Activated naive CD8-positive, alpha-beta T cell treated with anti-CD3 and anti-CD28 coated beads for 36 hours (primary cell): ENCODE measurements around the gene RBP4. TPM values are rescaled to one million over a fixed set of nuclear protein-coding genes. Genes with fewer than 3 reads are reported as not detected.

ENCODE experiments used
- DNase-seq: peaks from one replicate; pipeline ENCODE4 v3.0.0; 2021
- H3K27ac Mint-ChIP-seq: one replicate; pipeline ENCODE4 v1.8.0; 2022; ENCODE audit warnings: mild to moderate bottlenecking, moderate library complexity, mixed read lengths
- H3K27me3 Mint-ChIP-seq: one replicate; pipeline ENCODE4 v1.8.0; 2022; ENCODE audit warnings: mild to moderate bottlenecking, mixed read lengths
- H3K36me3 Mint-ChIP-seq: one replicate; pipeline ENCODE4 v1.8.0; 2021; ENCODE audit warnings: mild to moderate bottlenecking, mixed read lengths
- H3K4me1 Mint-ChIP-seq: one replicate; pipeline ENCODE4 v1.8.0; 2021; ENCODE audit warnings: mixed read lengths
- H3K4me3 Mint-ChIP-seq: one replicate; pipeline ENCODE4 v1.8.0; 2022; ENCODE audit warnings: mild to moderate bottlenecking, moderate library complexity, mixed read lengths
- H3K9me3 Mint-ChIP-seq: one replicate; pipeline ENCODE4 v1.8.0; 2022; ENCODE audit warnings: mixed read lengths
- total RNA-seq, 2 experiments: library from RNA; stranded (reverse); gene quantifications; one replicate each; pipeline ENCODE4 v1.2.3, GENCODE V29; 2021

RBP4 gene
- total RNA-seq, 2 experiments from 2014 or later, result not detected

- Mint-ChIP-seq H3K36me3 (no peaks in the 10 kb centered on the region), H3K4me3 (no peak overlapping the region), H3K27ac (no peak overlapping the region), H3K4me1 (no peaks in the 10 kb centered on the region), H3K9me3 (peaks cover 2% of the 10 kb centered on the region), H3K27me3 (peaks cover 65% of the 10 kb centered on the region)
- no peak for DNase-seq
Measured at GRCh38 chr10:93601774-93602162, 733 bp upstream of the RBP4 start.

DNA sequence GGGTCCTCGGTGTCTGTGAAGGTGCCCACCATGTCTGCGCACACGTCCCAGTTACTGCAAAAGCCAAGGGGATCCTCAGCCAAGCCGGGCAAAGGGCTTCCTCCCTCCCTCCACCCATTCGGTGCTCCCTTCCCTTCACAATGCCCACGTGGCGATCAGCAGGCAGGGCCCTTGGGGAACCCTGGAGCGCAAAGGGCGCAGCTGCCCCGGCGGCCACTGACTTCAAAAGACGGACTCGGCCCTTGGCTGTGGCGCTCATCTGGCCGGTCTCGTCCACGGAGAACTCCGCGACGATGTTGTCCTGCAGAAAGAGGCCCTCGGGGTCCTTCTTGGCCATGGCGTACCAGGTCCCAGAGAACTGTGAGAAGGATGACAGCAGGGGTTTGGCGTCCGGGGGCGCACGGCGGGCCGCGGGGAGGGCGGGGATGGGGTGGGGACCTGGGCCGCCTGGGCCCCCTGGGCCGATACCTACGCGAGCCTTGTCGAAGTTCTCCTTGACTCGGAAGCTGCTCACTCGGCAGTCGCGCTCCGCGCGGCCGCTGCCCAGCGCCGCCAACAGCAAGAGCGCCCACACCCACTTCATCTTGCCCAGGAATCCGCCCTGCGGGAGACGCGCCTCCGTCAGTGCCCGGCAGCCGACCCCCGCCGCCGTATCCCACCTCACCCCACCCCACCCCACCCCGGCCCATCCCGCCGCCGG lies 439 bp downstream of the RBP4 start:
- no peak overlapping the region for H3K4me3 Mint-ChIP-seq
- H3K9me3 Mint-ChIP-seq, result no peaks in the 10 kb centered on the region
- H3K27ac Mint-ChIP-seq, result no peak overlapping the region
- no peaks in the 10 kb centered on the region for H3K4me1 Mint-ChIP-seq
- H3K36me3 Mint-ChIP-seq, result no peaks in the 10 kb centered on the region
- DNase-seq, result no peak
- H3K27me3 Mint-ChIP-seq, result peaks cover 57% of the 10 kb centered on the region

- Mint-ChIP-seq H3K36me3 (no peaks in the 10 kb centered on the region), H3K27me3 (peaks cover 51% of the 10 kb centered on the region), H3K9me3 (no peaks in the 10 kb centered on the region), H3K27ac (no peak overlapping the region), H3K4me3 (no peak overlapping the region), H3K4me1 (no peaks in the 10 kb centered on the region)
- no peak for DNase-seq
Measured at GRCh38 chr10:93599778-93600177, 1.3 kb downstream of the RBP4 start.

- H3K9me3 Mint-ChIP-seq, result no peaks in the 10 kb centered on the region
- DNase-seq, result no peak
- no peaks in the 10 kb centered on the region for H3K4me1 Mint-ChIP-seq
- no peak overlapping the region for H3K27ac Mint-ChIP-seq
- no peak overlapping the region for H3K4me3 Mint-ChIP-seq
- H3K36me3 Mint-ChIP-seq, result no peaks in the 10 kb centered on the region
- peaks cover 47% of the 10 kb centered on the region for H3K27me3 Mint-ChIP-seq
Measured at GRCh38 chr10:93599335-93599734, 1.7 kb downstream of the RBP4 start.

GRCh38 chr10:93598157-93598556 lies 2.9 kb downstream of the RBP4 start:
- no peaks in the 10 kb centered on the region for H3K36me3 Mint-ChIP-seq
- H3K27me3 Mint-ChIP-seq, result peaks cover 35% of the 10 kb centered on the region
- no peak for DNase-seq
- H3K4me1 Mint-ChIP-seq, result no peaks in the 10 kb centered on the region
- H3K9me3 Mint-ChIP-seq, result no peaks in the 10 kb centered on the region
- no peak overlapping the region for H3K27ac Mint-ChIP-seq
- no peak overlapping the region for H3K4me3 Mint-ChIP-seq

DNA sequence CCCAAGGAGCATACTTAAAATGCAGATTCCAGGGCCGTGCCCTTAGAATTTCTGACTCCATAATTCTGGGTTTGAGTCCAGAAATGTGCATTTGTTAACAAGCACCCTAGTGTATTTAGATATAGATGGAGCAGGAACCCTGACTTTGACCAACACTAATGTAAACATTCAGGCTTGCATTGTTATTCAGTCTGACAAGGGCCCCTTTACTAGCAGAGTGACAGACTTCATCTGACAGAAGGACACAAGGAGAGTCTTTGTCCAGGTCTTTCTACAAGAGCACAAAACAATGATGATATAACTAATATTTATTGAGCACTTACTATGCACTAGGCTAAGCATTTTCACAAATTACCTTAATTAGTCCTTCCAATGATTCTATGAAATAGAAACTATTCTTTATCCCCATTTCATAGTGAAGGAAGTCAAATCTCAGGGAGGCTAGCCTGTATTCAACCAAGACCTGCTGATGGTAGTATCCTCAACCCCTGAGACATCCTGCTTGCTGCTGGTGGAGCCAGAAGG lies 3.9 kb downstream of the RBP4 start:
- Mint-ChIP-seq H3K27ac (no peak overlapping the region), H3K9me3 (no peaks in the 10 kb centered on the region), H3K4me1 (no peaks in the 10 kb centered on the region), H3K4me3 (no peak overlapping the region), H3K36me3 (no peaks in the 10 kb centered on the region), H3K27me3 (peaks cover 25% of the 10 kb centered on the region)
- no peak for DNase-seq

- H3K27ac Mint-ChIP-seq, result no peak overlapping the region
- H3K27me3 Mint-ChIP-seq, result peaks cover 19% of the 10 kb centered on the region
Measured at GRCh38 chr10:93596539-93596938, 4.5 kb downstream of the RBP4 start.

GRCh38 chr10:93595378-93596161 lies 5.5 kb downstream of the RBP4 start:
- Mint-ChIP-seq H3K27ac (no peak overlapping the region), H3K4me3 (no peak overlapping the region), H3K4me1 (no peaks in the 10 kb centered on the region), H3K27me3 (peaks cover 14% of the 10 kb centered on the region), H3K9me3 (no peaks in the 10 kb centered on the region), H3K36me3 (no peaks in the 10 kb centered on the region)
- DNase-seq, result no peak

More at GRCh38 chr10:93596539-93596938, 4.5 kb downstream of the RBP4 start:
- Mint-ChIP-seq H3K4me3 (no peak overlapping the region), H3K9me3 (no peaks in the 10 kb centered on the region), H3K36me3 (no peaks in the 10 kb centered on the region), H3K4me1 (no peaks in the 10 kb centered on the region)
- DNase-seq, result no peak

- H3K4me3 Mint-ChIP-seq, result no peak overlapping the region
- no peaks in the 10 kb centered on the region for H3K4me1 Mint-ChIP-seq
- H3K9me3 Mint-ChIP-seq, result no peaks in the 10 kb centered on the region
- H3K27me3 Mint-ChIP-seq, result peaks cover 4% of the 10 kb centered on the region
- no peaks in the 10 kb centered on the region for H3K36me3 Mint-ChIP-seq
- DNase-seq, result no peak
- H3K27ac Mint-ChIP-seq, result no peak overlapping the region
Measured at GRCh38 chr10:93594518-93594917, 6.5 kb downstream of the RBP4 start.

GRCh38 chr10:93593749-93594148 lies 7.3 kb downstream of the RBP4 start:
- DNase-seq, result no peak
- Mint-ChIP-seq H3K27me3 (no peaks in the 10 kb centered on the region), H3K27ac (no peak overlapping the region), H3K36me3 (no peaks in the 10 kb centered on the region), H3K9me3 (no peaks in the 10 kb centered on the region), H3K4me3 (no peak overlapping the region), H3K4me1 (no peaks in the 10 kb centered on the region)

DNA sequence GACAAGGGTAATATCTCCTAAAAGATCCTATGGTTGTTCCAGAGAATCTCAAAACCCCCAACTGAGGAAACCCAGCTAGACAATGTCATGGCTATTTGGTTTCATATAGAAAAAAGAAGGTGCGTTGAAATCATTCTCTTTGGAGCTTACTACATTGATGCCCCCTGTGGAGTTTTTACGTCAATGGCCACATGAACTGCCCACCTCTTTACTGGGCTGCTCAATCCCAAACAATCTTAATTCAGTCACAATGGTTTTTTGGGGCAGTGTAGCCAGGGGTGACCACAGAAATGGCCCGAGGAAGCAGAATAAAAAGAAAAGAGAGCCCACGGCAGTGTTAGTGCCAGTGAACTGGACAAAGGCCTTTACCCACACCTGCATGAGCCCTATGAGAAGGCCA lies 7.8 kb downstream of the RBP4 start:
- no peak overlapping the region for H3K4me3 Mint-ChIP-seq
- H3K4me1 Mint-ChIP-seq, result no peaks in the 10 kb centered on the region
- no peak for DNase-seq
- H3K36me3 Mint-ChIP-seq, result no peaks in the 10 kb centered on the region
- no peak overlapping the region for H3K27ac Mint-ChIP-seq
- no peaks in the 10 kb centered on the region for H3K27me3 Mint-ChIP-seq
- no peaks in the 10 kb centered on the region for H3K9me3 Mint-ChIP-seq

DNA sequence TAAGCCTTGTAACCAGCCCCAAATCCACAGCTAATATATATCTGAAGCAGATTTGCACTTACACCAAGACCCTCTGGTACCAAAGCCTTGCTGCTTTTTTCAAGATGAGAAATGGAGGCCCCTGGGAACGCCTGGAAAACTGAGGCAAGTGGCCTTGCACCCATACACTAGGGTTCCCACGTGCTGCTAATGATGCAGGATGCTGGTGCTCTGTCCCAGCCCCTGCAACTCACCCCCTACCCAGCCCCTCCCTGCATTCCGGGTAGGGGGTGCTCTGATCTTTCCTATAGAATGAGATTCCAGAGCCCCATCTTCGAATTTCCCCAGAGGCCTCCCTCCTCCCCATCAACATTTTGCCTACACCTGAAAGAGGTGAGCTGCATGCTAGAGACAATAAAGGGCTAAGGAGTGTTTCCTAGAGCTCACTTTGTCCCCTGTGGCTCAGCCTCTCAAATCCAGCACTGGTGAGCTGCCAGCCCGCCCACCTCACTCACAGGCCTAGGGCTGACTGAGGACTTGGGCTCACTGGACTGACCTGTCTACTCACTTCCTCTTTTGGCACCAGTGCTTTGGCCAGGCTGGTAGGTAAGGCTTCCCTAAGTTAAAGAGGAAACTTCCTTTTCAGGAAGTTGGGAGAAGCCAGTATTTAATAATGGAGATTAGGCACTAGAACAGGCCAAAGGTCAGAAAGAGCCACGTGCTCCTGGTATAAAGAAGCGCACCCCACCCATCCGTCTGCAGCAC lies 9.8 kb downstream of the RBP4 start:
- Mint-ChIP-seq H3K27me3 (no peaks in the 10 kb centered on the region), H3K9me3 (no peaks in the 10 kb centered on the region), H3K4me1 (no peaks in the 10 kb centered on the region), H3K36me3 (no peaks in the 10 kb centered on the region), H3K27ac (no peak overlapping the region), H3K4me3 (no peak overlapping the region)
- DNase-seq, result no peak

- no peaks in the 10 kb centered on the region for H3K9me3 Mint-ChIP-seq
- H3K27me3 Mint-ChIP-seq, result no peaks in the 10 kb centered on the region
- no peak overlapping the region for H3K4me3 Mint-ChIP-seq
- H3K27ac Mint-ChIP-seq, result no peak overlapping the region
- H3K36me3 Mint-ChIP-seq, result no peaks in the 10 kb centered on the region
- no peak for DNase-seq
- H3K4me1 Mint-ChIP-seq, result no peaks in the 10 kb centered on the region
Measured at GRCh38 chr10:93590638-93591037, 10.4 kb downstream of the RBP4 start.

GRCh38 chr10:93589648-93590562 lies 11.1 kb downstream of the RBP4 start:
- no peak overlapping the region for H3K4me3 Mint-ChIP-seq
- H3K36me3 Mint-ChIP-seq, result no peaks in the 10 kb centered on the region
- no peaks in the 10 kb centered on the region for H3K4me1 Mint-ChIP-seq
- DNase-seq, result no peak
- H3K27ac Mint-ChIP-seq, result no peak overlapping the region
- no peaks in the 10 kb centered on the region for H3K9me3 Mint-ChIP-seq
- no peaks in the 10 kb centered on the region for H3K27me3 Mint-ChIP-seq
